NCI-H2029 treated with DMSO at 0.1 percent for 48 hours (cell line): ENCODE results near the gene PREB.
A peak's percentile ranks its signal among the peaks of the same experiment; 100 is the strongest.
"Not testable (repeated sequence)": the region's sequence is repeated elsewhere in the genome, so short reads cannot be mapped to it uniquely, and the experiment has no call there.

Source experiments
- DNase-seq: peaks from one replicate; lab custom pipeline; 2025; lab: John Stamatoyannopoulos, UW

The PREB gene

GRCh38 chr2:27133905-27134780 lies at the start of gene PREB:
TSS of gene PREB (minus strand) at chr2:27134636. CDS start at chr2:27134421, 215 bp downstream.
- peak; percentile 72 for DNase-seq

- no peak for DNase-seq
These were observed 49.7 kb upstream of the PREB start for GRCh38 chr2:27184115-27184514.

- DNase-seq, result no peak
These were observed 47.9 kb upstream of the PREB start for GRCh38 chr2:27182346-27182745.

- DNase-seq, result no peak
These were observed 45.0 kb upstream of the PREB start for GRCh38 chr2:27179344-27180000.

GRCh38 chr2:27178469-27178868 lies 44.0 kb upstream of the PREB start:
- no peak for DNase-seq

- DNase-seq, result no peak
These were observed 43.3 kb upstream of the PREB start for GRCh38 chr2:27177441-27178351.

GRCh38 chr2:27175781-27176180 lies 41.3 kb upstream of the PREB start:
- DNase-seq, result not testable (repeated sequence)

GRCh38 chr2:27175330-27175729 lies 40.9 kb upstream of the PREB start:
- DNase-seq, result no peak

GRCh38 chr2:27174638-27175037 lies 40.2 kb upstream of the PREB start:
- no peak for DNase-seq

- DNase-seq, result no peak
These were observed 37.0 kb upstream of the PREB start for GRCh38 chr2:27171351-27171848.

GRCh38 chr2:27170581-27171337 lies 36.3 kb upstream of the PREB start:
- DNase-seq, result no peak

- DNase-seq, result no peak
These were observed 30.7 kb upstream of the PREB start for GRCh38 chr2:27164960-27165763.

GRCh38 chr2:27162151-27163121 lies 28.0 kb upstream of the PREB start:
- DNase-seq, result no peak

- DNase-seq, result no peak
These were observed 25.8 kb upstream of the PREB start for GRCh38 chr2:27160191-27160590.

GRCh38 chr2:27159271-27159670 lies 24.8 kb upstream of the PREB start:
- DNase-seq, result no peak

- no peak for DNase-seq
These were observed 24.0 kb upstream of the PREB start for GRCh38 chr2:27158468-27158867.

GRCh38 chr2:27155069-27155520 lies 20.7 kb upstream of the PREB start:
- no peak for DNase-seq

- DNase-seq, result no peak
These were observed 20.1 kb upstream of the PREB start for GRCh38 chr2:27154488-27154887.

GRCh38 chr2:27152796-27153464 lies 18.5 kb upstream of the PREB start:
- DNase-seq, result peak; percentile 33
